Sciatic nerve (tissue), 2 donors: ENCODE data around the gene METRN. TPM values are rescaled to one million over a fixed set of nuclear protein-coding genes. Genes with fewer than 3 reads are reported as not detected.
"Not testable (repeated sequence)": the region's sequence is repeated elsewhere in the genome, so short reads cannot be mapped to it uniquely, and the experiment has no call there.

Experiments used
- ATAC-seq: fragments of 200-7000 bp; cut with Tn5 transposase; one replicate; pipeline ENCODE4 v1.9.1; 2020; ENCODE audit warnings: mild to moderate bottlenecking, moderate library complexity
- DNase-seq: peaks from one replicate; pipeline ENCODE4 v3.0.0-alpha.2; 2020; ENCODE audit warnings: low spot score
- intact Hi-C: fragments of 100-400 bp; cut with DNase I; formaldehyde crosslinking; loops from one replicate; pipeline ENCODE4 v1.14.2; 2022
- total RNA-seq: library from RNA; stranded (reverse); fragmentation: NEBNext Ultra II Directional; extraction: Animal tissue kit (Norgen Biotek cat#: 25700); gene quantifications from one replicate; pipeline ENCODE4 v1.2.1, GENCODE V29; 2021
- donor health status: DM: no; HTN: no; CAD: no.
- donor health status: DM: no; HTN: no; CAD: no.

METRN gene
- total RNA-seq, 1 donor from 2014 or later = 120 TPM

GRCh38 chr16:706189-707061, 8.5 kb upstream of the METRN start:
- DNase-seq (no peak), ATAC-seq (no peak)
- intact Hi-C loops = loop anchor here (5.0 kb wide), 1 partner anchor 41 kb away; no protein-coding TSS in a partner anchor

- no peak for DNase-seq
- peak; percentile 9 for ATAC-seq
- intact Hi-C loops = loop anchor here (5.0 kb wide), 1 partner anchor 40 kb away; no protein-coding TSS in a partner anchor
These were observed 7.8 kb upstream of the METRN start for GRCh38 chr16:707062-707538.

- no peak for ATAC-seq
- intact Hi-C loops = loop anchor here (5.0 kb wide), 1 partner anchor 39 kb away; no protein-coding TSS in a partner anchor
- DNase-seq = no peak
These were observed 6.9 kb upstream of the METRN start for GRCh38 chr16:708019-708418.

- DNase-seq (no peak), ATAC-seq (no peak)
- intact Hi-C loops = loop anchor here (5.0 kb wide), 1 partner anchor 38 kb away; no protein-coding TSS in a partner anchor
These were observed 6.0 kb upstream of the METRN start for GRCh38 chr16:708959-709358.

GRCh38 chr16:709566-710499, 5.1 kb upstream of the METRN start:
- no peak for ATAC-seq
- intact Hi-C loops = loop anchor here (2.0 to 5.0 kb wide), 2 partner anchors 37 to 75 kb away; no protein-coding TSS in a partner anchor

GRCh38 chr16:710500-711075, 4.3 kb upstream of the METRN start:
- intact Hi-C loops = loop anchor here (2.0 kb wide), 1 partner anchor 74 kb away; no protein-coding TSS in a partner anchor
- DNase-seq = no peak
- ATAC-seq = no peak

More at GRCh38 chr16:709566-710499, 5.1 kb upstream of the METRN start:
- DNase-seq = no peak

- ATAC-seq = no peak
- DNase-seq = no peak
- intact Hi-C loops = loop anchor here (2.0 kb wide), 1 partner anchor 74 kb away; no protein-coding TSS in a partner anchor
These were observed 3.8 kb upstream of the METRN start for GRCh38 chr16:711084-711483.

GRCh38 chr16:711548-712320, 3.2 kb upstream of the METRN start:
- intact Hi-C loops = loop anchor here (2.0 kb wide), 1 partner anchor 73 kb away; no protein-coding TSS in a partner anchor
- ATAC-seq = peak; percentile 67
- DNase-seq = peak; percentile 90

GRCh38 chr16:712740-713250, 2.1 kb upstream of the METRN start:
- ATAC-seq, intact Hi-C loops, DNase-seq: not testable (repeated sequence)

GRCh38 chr16:714079-714478, 839 bp upstream of the METRN start:
- no peak for ATAC-seq

GRCh38 chr16:715477-716199, 720 bp downstream of the METRN start:
- no peak for DNase-seq
- ATAC-seq = no peak
- intact Hi-C loops = no loop called here

More at GRCh38 chr16:714079-714478, 839 bp upstream of the METRN start:
- DNase-seq = no peak
- intact Hi-C loops = no loop called here

- ATAC-seq (peak; percentile 36), DNase-seq (peak; percentile 86)
- intact Hi-C loops = no loop called here
These were observed 1.3 kb downstream of the METRN start for GRCh38 chr16:716200-716568.

GRCh38 chr16:716768-717325, 1.9 kb downstream of the METRN start:
- no peak for ATAC-seq

GRCh38 chr16:717450-718245, 2.7 kb downstream of the METRN start:
- DNase-seq (no peak), ATAC-seq (no peak)
- intact Hi-C loops = no loop called here

More at GRCh38 chr16:716768-717325, 1.9 kb downstream of the METRN start:
- no peak for DNase-seq
- intact Hi-C loops = no loop called here

GRCh38 chr16:718389-718788, 3.5 kb downstream of the METRN start:
- ATAC-seq (no peak), DNase-seq (no peak)
- intact Hi-C loops = no loop called here

GRCh38 chr16:718922-719321, 4.0 kb downstream of the METRN start:
- ATAC-seq = no peak
- intact Hi-C loops = no loop called here
- no peak for DNase-seq
